CD4-positive, alpha-beta T cell treated with Interleukin-4 for 1 hour (primary cell): ENCODE data around the gene TMEM212.
"Not testable (repeated sequence)": the region's sequence is repeated elsewhere in the genome, so short reads cannot be mapped to it uniquely, and the experiment has no call there.

ENCODE experiments used
- DNase-seq, 2 donors: peaks; one replicate each; pipeline ENCODE4 v3.0.0-alpha.2; 2020 to 2022

Gene TMEM212

DNA sequence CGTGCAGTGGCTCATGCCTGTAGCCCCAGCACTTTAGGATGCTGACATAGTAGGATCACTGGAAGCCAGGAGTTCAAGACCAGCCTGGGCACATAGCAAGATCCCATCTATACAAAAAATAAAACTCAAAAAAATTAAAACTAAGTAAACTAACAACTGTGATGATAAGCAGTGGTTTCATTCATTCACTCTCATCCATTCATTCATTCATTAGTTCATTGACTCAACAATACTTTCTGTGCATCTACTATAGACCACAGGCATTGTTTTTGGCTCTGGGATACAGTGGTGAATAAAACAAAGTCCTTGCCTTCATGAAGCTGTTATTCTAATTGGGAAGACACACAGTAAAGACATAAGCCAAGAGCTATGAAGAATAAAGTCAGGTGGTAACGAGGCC, 7.5 kb upstream of the TMEM212 start:
- no peak for DNase-seq

DNA sequence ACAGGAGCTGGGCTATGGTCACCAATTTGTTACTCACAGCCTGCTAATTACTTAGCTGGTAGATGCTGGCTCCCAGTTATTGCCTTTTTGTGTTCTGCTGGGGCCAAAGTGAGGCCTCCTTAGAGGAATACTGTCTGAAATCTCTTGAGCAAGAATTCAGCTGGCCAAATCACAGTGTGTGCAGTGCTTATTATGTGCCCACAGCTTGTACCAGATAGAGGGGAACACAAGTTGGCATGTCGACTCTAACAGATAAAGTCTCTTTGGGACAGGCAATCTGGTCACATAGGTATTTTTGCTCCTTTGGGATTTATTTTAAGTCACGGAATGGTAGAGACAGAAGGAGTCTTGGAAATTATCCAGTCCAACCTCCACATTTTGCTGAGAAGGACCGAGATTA, 6.3 kb upstream of the TMEM212 start:
- no peak for DNase-seq

DNA sequence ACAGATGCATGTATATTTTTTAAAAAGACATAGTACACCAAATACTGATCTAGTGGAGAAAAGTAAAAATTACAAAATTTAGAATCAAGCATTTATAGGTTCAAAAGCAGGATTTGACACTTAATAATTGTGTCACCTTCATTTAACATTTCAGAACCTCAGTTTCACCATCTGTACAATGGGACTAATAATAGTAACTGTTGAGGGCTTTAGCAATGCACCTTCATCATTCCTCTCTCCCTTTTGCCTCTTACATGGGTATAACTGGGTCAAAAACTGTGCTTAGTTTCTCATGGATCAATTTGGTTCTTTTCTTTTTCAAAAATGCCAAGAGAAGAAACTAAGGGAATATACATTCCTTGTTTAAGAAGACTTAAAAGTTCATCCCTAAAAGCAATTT, 5.5 kb upstream of the TMEM212 start:
- DNase-seq = no peak

DNA sequence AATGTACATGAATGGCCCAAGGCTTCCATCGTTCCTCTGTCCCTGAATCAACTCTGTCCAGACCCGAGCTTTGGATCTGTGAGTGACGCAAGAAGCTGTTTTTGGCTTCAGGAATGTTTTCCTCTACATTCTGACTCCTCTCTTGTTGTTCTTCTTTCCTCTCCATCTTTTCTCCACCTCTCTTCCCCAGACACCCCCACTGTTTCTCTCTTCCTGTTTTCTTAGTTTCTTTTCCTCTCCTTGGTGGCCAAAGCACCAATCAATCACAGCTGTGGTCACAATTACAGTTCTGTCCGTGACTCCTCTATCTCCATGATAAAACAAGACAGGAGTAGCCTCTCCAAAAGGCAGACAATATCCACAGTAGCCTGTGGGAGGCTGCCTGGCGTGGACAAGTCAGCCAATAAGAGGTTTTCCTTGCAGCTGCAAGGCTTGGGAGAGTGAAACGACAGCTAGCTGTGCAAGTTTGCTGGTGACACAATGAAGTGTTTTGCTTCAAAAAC, 4.9 kb upstream of the TMEM212 start:
- no peak for DNase-seq

DNA sequence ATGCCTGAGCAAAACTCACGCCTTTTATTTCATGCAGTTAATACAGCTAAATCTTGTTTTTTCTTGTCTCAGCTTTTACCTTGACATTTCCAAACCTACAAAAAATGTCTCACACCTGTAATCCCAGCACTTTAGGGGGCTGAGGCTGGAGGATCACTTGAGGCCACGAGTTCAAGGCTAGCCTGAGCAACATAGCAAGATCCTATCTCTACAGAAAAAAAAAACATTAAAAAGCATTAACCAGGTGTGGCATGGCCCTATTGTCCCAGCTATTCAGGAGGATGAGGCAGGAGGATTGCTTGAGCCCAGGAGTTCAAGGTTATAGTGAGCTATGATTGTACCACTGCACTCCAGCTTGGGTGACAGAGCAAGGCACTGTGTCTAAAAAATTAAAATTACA, 3.9 kb upstream of the TMEM212 start:
- DNase-seq = no peak

DNA sequence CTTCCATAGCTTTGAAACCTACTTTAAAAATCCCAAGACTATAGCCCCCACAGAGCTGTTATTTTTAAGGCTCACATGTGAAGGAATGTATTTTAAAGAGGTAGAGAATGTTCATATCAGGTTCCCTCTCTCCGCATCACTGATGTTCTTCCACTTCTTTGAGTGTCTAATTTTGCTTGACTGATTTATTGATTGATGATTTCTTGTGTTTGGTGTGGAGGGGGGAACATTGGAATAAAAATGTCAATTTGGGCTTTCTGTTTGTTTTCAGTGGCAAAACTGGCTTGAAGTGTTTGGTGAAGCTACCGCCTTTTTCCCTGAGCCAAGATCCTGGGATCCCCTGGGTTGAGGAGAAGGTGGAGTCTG, 2.7 kb upstream of the TMEM212 start:
- no peak for DNase-seq

DNA sequence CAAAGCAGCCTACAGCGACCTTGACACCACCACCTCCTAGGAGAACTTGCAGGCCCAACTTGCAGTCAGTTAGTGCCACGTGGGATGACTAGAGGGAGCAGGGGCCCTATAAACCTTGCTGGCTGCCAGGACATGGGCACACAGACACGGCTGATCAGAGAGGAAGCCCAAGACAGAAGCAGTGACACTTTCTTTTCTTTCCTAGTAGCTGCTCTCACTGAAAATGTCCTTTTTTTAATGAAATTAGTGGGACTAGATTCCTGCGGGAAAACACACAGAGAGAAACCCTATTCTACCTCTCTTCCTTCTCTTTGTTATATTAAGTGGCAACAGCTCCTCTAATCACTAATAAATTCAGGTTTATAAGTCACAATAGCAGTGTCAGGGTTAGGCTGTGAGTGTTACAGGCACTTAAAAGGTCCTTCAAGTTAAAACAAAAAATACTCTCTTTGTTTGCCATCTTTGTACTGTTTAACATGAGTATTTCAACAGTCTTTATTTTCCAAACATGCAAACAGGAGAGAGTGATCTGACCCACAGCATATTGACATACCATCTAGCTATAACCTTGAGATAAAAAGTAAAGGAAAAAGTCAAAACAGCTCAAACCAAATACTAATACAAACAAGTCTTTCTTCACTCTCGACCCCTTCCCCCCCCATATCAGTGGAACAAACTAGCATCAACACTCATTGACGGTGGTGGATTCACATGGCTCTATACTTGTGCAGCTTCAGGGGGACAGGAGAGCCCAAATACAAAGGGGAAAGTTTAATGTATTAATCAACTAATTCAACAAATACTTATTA, 2.1 kb upstream of the TMEM212 start:
- no peak for DNase-seq

DNA sequence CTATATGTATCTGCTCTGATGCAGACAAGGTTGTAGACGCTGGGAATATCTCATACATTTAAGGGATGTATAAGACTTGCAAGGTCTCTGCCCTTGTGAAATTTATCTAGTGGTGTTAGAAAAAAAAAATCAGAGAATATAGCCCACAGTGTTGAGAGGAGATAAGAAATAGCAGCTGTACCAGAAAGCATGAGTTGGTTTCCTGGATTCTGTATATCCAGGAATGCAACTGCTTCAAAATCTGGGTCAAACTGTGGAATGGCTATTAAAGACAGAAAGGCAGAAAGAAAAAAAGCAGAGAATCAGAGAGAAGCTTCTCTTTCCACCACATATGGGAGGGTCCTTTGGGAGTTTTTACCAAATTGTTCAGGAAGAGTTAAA, 1.5 kb upstream of the TMEM212 start:
- no peak for DNase-seq

DNA sequence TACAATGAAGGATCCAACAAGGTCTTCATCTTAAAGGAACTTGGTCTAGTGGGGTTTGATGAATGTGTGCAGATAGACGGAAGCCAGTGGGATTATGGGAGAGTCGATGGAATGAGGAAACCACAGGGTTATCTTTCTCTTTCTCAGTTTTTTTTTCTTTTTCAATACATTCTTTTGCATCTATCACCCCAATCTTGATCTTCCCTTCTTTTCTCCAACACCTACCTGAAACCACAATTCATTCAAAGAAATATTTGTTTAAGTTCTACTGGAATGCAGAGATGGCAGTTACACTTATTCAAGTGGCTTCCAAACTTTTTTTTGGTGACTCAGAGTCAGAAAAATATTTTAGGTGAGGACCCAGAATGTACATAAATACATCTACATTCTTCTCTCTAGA, 1.7 kb downstream of the TMEM212 start:
- no peak for DNase-seq

DNA sequence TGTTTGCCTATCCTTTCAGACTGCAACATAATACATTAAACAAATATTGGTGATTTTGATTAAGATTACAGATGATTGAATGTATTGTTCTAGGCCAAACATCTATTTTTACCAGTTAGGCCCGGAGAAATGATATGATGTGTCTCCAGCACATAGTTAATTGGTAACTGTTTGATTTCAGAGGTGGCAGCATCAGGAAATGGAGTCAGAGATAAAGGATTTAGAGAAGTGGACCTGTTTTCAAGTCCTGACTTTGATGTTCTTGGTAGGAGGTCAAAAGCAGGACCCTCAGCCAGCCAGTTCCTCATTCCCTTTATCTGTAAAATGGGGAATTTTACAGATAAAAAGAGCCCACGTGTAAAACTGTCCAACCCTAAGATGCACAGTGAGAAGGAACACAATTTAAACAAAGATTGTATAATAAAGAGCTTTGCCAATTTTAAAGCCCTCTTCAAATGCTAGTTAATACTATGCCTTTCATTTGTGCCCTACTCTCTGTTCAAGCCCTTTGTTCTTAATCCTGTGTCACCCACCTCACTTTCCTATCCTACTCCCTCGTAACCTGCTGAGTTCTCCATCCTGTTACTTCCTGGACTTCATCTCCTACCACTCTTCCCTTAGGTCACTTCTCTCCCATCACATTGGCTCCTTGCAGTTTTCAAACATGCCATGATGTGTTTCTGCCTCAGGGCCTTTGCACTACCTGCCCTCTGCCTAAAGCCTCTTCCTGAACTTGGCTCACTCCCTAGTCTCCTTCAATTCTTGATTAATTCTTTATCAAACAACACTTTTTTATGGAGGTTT, 2.5 kb downstream of the TMEM212 start:
- no peak for DNase-seq

DNA sequence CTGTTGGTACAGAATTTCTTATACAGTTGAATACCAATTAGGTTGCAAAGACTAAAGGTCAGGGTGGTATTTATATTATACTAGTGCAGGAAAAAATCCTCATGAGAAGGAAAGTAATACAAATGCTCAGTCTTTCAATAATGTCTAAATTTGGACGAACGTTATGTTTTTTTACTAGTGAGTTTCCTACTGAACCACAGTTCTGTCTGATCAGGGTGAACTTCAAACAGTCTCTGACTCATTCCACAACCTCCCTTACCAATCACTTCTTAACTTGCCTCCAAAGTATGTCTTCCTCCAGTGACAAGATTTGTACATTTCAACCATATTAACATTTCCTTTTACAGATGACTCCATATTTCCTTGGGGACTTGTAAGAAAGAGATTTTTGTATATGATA, 3.4 kb downstream of the TMEM212 start:
- DNase-seq = no peak

DNA sequence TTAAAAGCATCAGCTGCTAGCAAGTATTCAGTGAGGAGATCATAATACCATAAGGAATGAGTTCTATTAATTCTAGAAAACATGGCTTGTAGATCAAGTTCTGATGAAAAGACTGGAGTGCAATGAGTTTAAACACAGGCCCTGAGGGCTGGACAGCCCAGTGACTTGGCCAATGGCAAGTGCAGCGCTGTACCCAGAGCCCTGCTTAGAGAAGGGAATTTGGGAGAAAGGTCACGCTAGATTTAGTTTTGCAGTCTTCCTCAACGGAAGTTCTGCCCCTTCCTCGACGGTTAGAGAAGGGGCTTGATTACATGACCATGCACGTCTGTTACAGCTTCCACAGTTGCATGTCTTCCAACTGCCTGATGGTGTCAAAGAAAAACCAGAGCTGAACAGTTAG, 4.0 kb downstream of the TMEM212 start:
- DNase-seq = no peak

DNA sequence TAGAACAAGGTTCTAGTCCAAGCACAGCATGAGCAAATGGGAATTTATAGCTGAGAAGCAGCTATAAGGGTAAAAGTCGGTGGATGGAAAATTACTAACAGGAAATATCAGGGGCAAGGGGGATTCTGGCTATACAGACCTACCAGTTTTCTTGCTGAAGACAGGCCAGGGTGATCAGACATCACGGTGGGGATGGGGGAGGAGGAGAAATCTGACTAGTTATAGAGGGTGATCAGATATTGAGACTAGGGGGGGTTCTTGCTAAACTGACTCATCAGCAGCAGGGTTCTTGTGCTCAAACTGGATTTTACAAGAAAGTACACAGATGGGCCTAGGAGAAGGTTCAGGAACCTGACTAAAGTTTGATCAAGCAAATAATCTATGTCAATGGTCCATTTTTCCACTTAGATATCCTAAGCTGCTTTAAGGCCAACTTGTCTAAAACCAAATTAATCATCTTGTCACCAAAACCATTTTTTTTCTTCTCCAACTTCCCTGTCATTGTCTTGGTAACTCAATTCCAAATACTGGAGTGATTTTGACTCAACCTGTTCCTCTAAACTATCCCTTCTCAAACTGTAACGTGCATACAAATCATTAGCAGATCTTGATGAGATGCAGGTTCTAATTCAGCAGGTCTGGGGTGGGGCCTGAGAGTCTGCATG, 4.6 kb downstream of the TMEM212 start:
- no peak for DNase-seq

DNA sequence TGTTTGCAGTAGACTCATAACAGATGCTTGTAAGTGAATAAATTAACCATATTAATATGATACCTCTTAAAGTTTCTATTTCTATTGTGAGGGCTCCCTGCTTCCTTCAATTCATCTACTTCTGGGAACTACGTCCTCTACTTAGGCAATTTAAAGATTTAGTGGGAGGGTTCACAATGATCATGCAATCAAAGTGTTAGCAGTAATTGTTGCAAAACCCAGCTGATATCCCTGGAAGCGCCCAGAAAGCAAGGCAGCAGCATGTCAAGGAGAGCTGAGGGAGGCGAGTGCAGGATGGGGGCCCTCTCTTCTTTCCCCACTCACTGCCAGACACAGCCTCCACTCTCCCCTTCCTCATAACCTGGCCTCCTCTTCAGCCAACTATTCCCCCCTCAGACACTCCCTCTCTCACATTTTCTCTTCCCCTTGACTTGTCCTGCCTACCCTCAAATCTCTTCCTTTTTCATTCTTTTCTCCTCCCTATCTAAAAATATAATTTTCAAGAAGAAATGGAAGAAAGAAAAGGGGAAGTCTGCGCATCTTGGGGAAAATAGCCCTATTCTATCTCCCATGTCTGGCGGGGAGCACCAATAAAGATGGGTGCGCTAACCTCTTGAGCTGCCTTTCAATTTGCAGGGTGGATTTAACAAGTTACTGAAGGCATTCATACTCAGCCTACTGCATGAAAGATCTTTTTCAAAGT, 6.6 kb downstream of the TMEM212 start:
- no peak for DNase-seq

DNA sequence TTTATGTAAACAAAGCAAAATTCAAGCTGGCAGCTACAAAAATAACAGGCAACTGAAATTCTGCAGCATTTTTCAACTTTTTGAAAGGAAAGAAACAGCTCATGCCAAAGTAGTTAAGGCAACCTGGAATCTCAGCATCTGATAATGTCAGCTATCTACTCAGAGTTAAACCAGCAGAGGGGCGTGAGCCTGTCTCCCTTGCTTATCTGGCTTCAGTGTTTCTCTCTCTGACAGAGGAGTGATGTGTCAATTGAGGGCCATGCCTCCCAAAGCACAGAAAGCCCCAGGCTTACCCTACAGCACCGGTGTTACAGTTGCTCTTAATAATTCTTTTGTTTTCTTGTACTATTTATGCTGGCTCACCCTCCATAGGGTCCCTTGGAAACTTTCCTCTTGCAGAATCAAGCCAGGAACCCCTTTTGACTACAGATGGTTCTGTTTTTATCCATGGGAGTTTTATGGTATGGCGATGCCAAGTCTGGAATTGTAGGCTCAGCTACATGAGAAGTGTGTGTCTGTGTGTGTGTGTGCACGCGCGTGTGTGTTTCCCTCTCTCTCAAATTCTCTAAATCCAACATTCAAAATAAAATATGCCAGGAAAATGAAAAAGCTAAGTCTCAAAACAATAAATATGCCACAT, 7.3 kb downstream of the TMEM212 start:
- no peak for DNase-seq

DNA sequence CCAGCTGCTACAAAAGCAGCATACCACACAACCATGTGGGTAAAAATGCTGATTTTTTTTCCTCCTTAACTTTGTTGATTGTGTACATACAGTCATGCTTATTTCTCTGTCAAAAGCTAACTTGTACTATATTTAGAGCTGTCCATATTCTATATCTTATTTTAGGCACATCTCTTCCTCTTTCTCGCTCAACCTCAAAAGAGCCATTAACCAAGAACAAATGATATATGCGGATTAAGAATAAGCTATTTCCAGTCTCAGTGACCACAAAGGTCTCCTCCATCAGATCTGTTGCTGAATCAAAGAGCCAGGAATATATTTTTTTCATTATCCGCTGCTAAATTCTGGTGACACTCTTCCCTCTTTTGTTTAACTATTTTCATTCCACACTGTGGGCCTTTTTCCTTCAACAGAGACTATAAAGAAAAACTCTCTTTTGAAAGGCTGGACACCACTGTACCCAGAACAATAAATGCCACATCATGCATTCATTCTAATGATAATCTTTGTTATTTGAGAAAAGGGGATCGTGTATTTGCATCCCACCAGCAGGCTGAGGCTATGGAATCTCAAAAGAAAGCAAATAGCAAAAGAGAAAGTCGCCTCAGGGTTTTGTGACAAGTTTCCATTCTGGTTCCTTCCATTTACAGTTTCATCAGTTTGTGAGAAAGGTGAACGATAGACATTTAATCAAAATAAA, 8.0 kb downstream of the TMEM212 start:
- DNase-seq = no peak

DNA sequence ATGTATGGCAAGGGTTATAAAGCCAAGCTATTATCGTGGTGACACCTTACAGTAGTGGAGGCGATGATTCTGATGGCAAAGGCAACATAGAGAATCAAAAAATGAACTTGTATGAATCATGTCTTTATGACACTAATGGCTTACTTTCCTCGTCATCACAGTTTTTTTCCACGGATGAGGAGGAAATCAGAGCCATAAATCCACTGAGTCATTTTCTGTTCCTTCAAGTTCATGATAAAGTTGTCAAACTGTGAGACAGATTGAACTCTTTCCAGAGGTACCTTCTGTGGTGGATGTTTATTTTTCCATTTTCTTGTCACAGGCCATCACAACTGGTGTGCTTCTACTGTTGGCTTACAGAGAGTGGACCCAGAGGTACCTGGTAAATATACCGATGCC, 8.5 kb downstream of the TMEM212 start:
- no peak for DNase-seq

DNA sequence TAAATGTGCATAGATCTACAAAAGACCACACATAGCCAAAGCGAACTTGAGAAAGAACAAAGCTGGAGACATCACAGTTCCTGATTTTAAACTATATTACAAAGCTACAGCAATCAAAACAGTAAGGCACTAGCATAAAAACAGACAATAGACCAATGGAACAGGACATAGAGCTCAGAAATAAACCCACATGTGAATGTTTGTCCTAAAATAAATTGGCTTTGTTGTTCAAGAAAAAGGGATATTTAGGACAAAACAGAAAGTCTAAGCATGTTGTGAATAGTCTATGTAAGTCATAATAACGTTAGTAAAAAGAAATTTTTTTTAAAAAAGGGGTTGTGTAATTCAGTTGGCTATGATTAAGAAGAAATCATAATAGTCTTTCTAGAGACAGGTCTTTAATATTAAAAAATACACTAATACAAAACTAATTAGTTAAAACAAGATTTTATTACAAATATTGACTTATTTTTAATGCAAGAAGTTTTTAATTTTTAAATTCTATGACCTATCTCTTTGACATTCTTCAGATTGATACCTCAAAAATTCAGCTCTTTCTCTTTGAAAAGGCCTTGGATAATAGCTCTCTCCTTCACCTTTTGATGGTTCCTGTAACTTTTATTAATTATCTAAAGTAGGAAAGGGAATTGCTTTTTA, 11.6 kb downstream of the TMEM212 start:
- DNase-seq = no peak

DNA sequence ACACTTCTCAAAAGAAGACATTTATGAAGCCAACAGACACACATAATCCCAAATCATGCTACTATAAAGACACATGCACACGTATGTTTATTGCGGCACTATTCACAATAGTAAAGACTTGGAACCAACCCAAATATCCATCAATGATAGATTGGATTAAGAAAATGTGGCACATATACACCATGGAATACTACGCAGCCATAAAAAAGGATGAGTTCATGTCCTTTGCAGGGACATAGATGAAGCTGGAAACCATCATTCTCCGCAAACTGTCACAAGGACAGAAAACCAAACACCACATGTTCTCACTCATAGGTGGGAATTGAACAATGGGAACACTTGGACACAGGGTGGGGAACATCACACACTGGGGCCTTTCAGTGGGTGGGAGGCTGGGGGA, 15.6 kb downstream of the TMEM212 start:
- DNase-seq = not testable (repeated sequence)

DNA sequence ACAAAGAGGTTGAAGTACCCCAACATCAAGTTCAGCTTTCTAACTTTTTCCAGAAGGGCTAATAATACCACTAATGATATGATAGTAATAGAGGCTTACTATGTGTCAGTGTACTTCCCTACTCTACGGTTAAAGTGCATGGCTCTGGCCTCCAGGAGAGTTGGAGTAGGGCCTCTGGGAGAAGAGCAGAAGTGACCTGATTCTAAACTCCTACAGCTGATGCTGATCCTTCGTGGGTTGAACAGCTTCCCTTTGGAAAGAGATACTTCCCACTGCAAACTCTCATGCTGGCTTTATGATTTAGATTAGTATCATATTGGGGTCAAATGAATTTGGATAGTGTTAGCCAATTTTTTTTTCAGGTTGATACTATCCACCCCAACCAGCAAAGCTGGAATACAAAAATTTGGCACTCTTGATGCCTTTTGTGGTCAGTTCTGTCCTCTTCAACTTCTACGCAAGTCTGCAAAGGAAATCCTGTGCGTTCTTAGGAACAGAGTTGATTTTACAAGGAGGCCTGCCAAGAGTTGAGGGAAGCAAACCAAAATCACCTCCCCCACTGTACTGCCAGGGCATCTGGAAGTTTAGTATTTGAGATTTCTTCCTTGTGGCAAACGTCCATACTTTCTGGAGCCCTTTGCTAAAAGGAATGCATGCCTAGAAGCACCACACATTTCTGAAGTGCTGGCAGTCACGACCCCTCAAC, 17.8 kb downstream of the TMEM212 start:
- no peak for DNase-seq

DNA sequence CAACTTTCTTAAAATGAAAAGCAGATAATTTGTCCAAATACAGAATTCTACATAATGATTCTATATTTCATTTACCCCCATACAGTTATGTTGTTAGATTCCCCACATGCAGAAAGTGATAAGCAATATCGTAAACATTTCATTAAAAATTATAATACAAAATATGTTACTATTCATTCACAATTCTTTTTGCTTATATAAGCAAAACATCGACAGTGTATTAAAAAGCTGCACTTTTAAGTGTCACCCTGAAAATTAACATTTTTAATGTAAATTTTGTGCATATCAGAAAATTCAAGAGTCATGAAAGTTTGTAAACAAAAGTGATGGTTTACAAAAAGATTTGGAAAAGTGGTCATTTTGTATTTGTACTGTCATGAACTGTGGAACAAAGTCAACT, 19.2 kb downstream of the TMEM212 start:
- DNase-seq = no peak
